Renal pelvis (tissue), 3 donors: ENCODE data around the gene UGT1A5. TPM values are rescaled to one million over a fixed set of nuclear protein-coding genes. Genes with fewer than 3 reads are reported as not detected.

ENCODE experiments used
- polyA plus RNA-seq, 3 donors: library from polyadenylated mRNA; unstranded; fragments of 120-200 nt; gene quantifications; one replicate each; pipeline ENCODE4 v1.2.1, GENCODE V29; 2013; ENCODE audit not compliant: insufficient read length in 3 of 3

The UGT1A5 gene
- polyA plus RNA-seq, 3 donors, result not detected

Other genes starting within 250 kb of the UGT1A5 start
- gene USP40, start 146.1 kb upstream of the UGT1A5 start, polyA plus RNA-seq, result 10 to 100 TPM; 40.6 to 80.7 (median 58.7) TPM
- not detected for gene UGT1A8, start 95.3 kb upstream of the UGT1A5 start, polyA plus RNA-seq
- not detected for gene UGT1A10, start 76.5 kb upstream of the UGT1A5 start, polyA plus RNA-seq
- 1 to 10 TPM; 6.0 to 8.4 (median 7.8) TPM for gene UGT1A9, start 41.0 kb upstream of the UGT1A5 start, polyA plus RNA-seq
- gene UGT1A7, start 31.0 kb upstream of the UGT1A5 start, polyA plus RNA-seq, result not detected
- gene UGT1A6, start 20.0 kb upstream of the UGT1A5 start, polyA plus RNA-seq, result 1 to 10 TPM; 2.8 to 3.7 (median 2.8) TPM
- gene UGT1A4, start 5.8 kb downstream of the UGT1A5 start, polyA plus RNA-seq, result not detected
- under 1 TPM in 1 of 3 donors, not detected in 2; 0.14 TPM for gene UGT1A3, start 16.1 kb downstream of the UGT1A5 start, polyA plus RNA-seq
- under 1 TPM; 0.20 to 0.90 (median 0.74) TPM for gene UGT1A1, start 47.4 kb downstream of the UGT1A5 start, polyA plus RNA-seq
- gene MROH2A, start 65.4 kb downstream of the UGT1A5 start, polyA plus RNA-seq, result under 1 TPM in 2 of 3 donors, not detected in 1; 0.22 to 0.33 TPM
- 10 to 100 TPM; 22.3 to 24.9 (median 23.4) TPM for gene HJURP, start 141.6 kb downstream of the UGT1A5 start, polyA plus RNA-seq
- under 1 TPM; 0.10 to 0.43 (median 0.13) TPM for gene TRPM8, start 204.5 kb downstream of the UGT1A5 start, polyA plus RNA-seq